GM12878 (cell line): ENCODE measurements around the gene B3GALT5.

ENCODE experiments used
- CTCF ChIP-seq, 3 experiments: IDR thresholded peaks in 2 of 3; conservative IDR thresholded peaks in 1 of 3; 2 replicates each; pipeline ENCODE4 v1.5.1; 2011; ENCODE audit warnings: low read depth in 3 of 3, low read length in 3 of 3, mild to moderate bottlenecking in 3 of 3, control low read depth in 2 of 3, moderate library complexity in 2 of 3, inconsistent platforms in 1 of 3, mixed read lengths in 1 of 3; ENCODE audit not compliant: control insufficient read depth in 2 of 3, insufficient read depth in 1 of 3; ENCODE audit errors: extremely low read depth in 1 of 3
- ELK1 ChIP-seq: IDR thresholded peaks from 2 replicates; pipeline ENCODE4 v1.6.1; 2012; ENCODE audit warnings: low read depth, low read length, improper control_type of control experiment
- EZH2 ChIP-seq: IDR thresholded peaks from 2 replicates; pipeline ENCODE4 v1.6.1; 2012; ENCODE audit warnings: low read depth, mild to moderate bottlenecking, control low read depth, inconsistent platforms, low read length, borderline replicate concordance; ENCODE audit not compliant: control insufficient read depth
- MXI1 ChIP-seq: fragments of 150-350 bp; IDR thresholded peaks from 2 replicates; pipeline ENCODE4 v1.6.1; 2011; ENCODE audit warnings: low read depth, mild to moderate bottlenecking, inconsistent platforms, low read length, improper control_type of control experiment
- POLR2A ChIP-seq: IDR thresholded peaks from 2 replicates; pipeline ENCODE4 v1.6.1; 2011; ENCODE audit warnings: low read depth, mild to moderate bottlenecking, low read length
- POU2F2 ChIP-seq: IDR thresholded peaks from 3 replicates; pipeline ENCODE4 v1.6.1; 2011; ENCODE audit warnings: low read depth, mild to moderate bottlenecking, low read length, borderline replicate concordance
- USF1 ChIP-seq: IDR thresholded peaks from 2 replicates; pipeline ENCODE4 v1.6.1; 2011; ENCODE audit warnings: borderline replicate concordance, low read depth, mild to moderate bottlenecking, moderate library complexity, mixed read lengths, low read length; ENCODE audit not compliant: insufficient read depth; ENCODE audit errors: extremely low read length
- YBX1 ChIP-seq: fragments of 450-650 bp; IDR thresholded peaks from 2 replicates; pipeline ENCODE4 v1.6.1; 2016; ENCODE audit warnings: antibody characterized with exemption
- ZZZ3 ChIP-seq: IDR thresholded peaks from 2 replicates; pipeline ENCODE4 v1.6.1; 2011; ENCODE audit warnings: low read depth; ENCODE audit not compliant: control insufficient read depth, insufficient read length

- TF ChIP-seq EZH2 (no peak), YBX1 (no peak), CTCF (IDR thresholded peaks at IDR 0.05 in 2 of 3, conservative IDR thresholded peaks at IDR 0.05 in 1 of 3; ENCODE audit: control insufficient read depth in 2 of 3, extremely low read depth in 1 of 3, insufficient read depth in 1 of 3, low read depth in 3 of 3, low read length in 3 of 3) (no peak), USF1 (no peak), ZZZ3 (no peak), POU2F2 (no peak), POLR2A (no peak), ELK1 (no peak), MXI1 (no peak)
Measured at GRCh38 chr21:39593522-39593921, 19.2 kb upstream of the B3GALT5 start.
